NCI-H345 treated with DMSO at 0.1 percent for 48 hours (cell line): ENCODE measurements around the gene CDH22.

Experiments used
- DNase-seq: peaks from one replicate; lab custom pipeline; 2025; ENCODE audit not compliant: unreplicated experiment; lab: John Stamatoyannopoulos, UW

Gene CDH22

DNA sequence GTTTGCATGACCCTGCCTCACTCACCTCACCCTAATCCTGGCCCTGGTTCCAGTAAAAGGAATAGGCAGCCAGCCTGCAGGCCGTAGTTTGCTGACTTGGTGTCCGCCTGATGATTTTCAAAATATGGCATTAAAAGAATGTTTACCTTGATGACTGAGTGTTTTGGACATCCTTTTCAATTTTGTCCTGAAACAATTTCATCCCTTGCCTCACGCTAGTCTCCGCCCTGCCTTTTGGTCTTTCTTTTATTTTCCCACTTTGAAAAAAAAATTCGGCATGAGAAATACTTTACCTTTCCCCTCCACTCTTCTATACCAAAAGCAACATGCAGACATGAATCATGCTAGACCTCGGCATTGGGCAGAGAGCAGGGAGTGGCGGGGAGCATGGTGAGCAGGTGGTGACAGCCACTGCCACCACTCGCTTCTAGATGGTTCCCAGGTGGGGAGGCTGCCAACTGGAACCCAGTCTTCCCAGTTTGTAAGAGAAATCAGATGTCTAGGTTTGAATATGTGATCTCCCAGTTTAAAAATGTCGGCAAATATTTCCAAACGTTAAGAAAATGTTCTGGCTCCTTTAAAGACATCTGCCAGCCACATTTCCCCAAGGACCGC lies 180.8 kb downstream of the CDH22 start:
- DNase-seq = no peak

DNA sequence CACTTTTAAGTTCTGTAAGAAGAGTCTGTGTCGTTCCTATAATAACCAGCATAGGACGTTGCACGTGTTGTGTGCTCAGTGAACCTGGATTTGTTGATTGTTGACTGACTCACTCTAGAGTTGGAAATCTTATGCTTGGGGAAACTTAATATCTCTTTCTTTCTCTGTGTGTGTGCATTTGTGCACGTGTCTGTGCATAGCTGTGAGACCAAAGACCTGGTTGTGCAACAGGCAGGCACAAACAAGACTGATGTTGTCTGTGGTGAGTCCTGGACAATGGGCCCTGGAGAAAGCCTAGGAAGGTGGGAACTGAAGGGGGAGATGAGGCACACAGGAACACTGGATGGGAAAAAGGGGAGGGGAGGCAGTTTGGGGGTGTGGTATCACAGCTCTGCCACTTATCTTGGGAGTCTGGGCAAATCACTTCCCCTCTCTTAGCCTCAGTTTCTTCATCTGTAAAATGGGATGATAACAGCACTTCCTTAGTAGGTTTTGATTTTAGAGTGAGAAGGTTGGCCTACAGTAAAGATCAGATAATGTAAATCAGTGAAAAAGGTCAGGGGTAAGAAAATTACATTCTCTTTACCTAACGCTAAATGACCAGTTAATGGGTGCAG lies 181.8 kb downstream of the CDH22 start:
- no peak for DNase-seq
